Stomach smooth muscle (tissue), 2 donors: Measurements from ENCODE around the gene MXD4.

Experiments
- H3K27ac ChIP-seq: one replicate; pipeline ENCODE4 v1.7.0; 2013; ENCODE audit warnings: mild to moderate bottlenecking, low read length, inconsistent platforms
- H3K27me3 ChIP-seq, 2 donors: one replicate each; pipeline ENCODE4 v1.7.0; 2013; ENCODE audit warnings: low read length in 2 of 2; ENCODE audit not compliant: insufficient read depth in 2 of 2, control insufficient read depth in 1 of 2
- H3K36me3 ChIP-seq, 2 donors: one replicate each; pipeline ENCODE4 v1.7.0; 2013; ENCODE audit warnings: low read length in 2 of 2; ENCODE audit not compliant: control insufficient read depth in 2 of 2, insufficient read depth in 2 of 2
- H3K4me1 ChIP-seq: one replicate; pipeline ENCODE4 v1.7.0; 2013; ENCODE audit warnings: low read length; ENCODE audit not compliant: control insufficient read depth, insufficient read depth
- H3K4me3 ChIP-seq, 2 donors: one replicate each; pipeline ENCODE4 v1.7.0; 2013; ENCODE audit warnings: low read length in 2 of 2
- H3K9ac ChIP-seq, 2 donors: one replicate each; pipeline ENCODE4 v1.7.0; 2013; ENCODE audit warnings: low read length in 2 of 2, mild to moderate bottlenecking in 1 of 2
- H3K9me3 ChIP-seq, 2 donors: one replicate each; pipeline ENCODE4 v1.7.0; 2013; ENCODE audit warnings: low read length in 2 of 2; ENCODE audit not compliant: control insufficient read depth in 2 of 2
- donor health status: healthy.
- donor health status: Pancreatic carcinoma.

MXD4 gene

DNA sequence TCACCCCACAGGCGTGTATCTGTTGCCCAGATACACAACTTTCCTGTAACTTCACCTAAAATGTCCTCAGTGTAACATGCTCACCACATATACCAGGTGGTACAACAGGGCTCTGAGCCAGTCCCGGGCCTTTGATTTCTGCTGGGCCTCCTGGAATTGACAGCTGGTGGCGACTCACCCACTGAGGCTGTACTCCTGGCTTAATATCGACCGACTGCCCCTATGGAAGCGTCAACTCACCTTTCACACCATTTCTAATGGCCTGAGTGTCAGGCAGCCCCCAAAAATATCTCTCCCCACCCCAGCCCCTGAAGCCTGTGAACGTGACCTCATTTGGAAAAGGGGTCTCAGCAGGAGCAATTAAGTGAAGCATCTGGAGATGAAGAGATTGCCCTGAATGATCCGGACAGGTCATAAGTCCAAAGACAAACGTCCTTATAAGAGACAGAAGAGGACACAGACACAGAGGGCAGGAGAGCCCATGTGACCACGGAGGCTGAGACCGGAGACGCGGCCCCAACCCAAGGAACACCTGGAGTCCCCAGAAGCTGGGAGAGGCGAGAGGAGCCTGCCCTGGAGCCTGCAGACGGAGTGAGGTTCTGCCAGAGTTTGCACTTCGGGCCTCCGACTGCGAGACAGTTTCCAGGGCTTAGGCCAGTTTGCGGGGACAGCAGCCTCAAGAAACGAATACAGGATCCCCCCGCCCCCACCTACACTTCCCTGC is 12.6 kb upstream of the MXD4 start:
- H3K27ac ChIP-seq = no peak overlapping the region
- no peaks in the 10 kb centered on the region for H3K27me3 ChIP-seq
- H3K36me3 ChIP-seq = peaks cover 0 to 2% of the 10 kb centered on the region in 2 donors
- no peaks in the 10 kb centered on the region for H3K9me3 ChIP-seq
- H3K9ac ChIP-seq = no peak overlapping the region
- no peaks in the 10 kb centered on the region for H3K4me1 ChIP-seq
- H3K4me3 ChIP-seq = no peak overlapping the region

DNA sequence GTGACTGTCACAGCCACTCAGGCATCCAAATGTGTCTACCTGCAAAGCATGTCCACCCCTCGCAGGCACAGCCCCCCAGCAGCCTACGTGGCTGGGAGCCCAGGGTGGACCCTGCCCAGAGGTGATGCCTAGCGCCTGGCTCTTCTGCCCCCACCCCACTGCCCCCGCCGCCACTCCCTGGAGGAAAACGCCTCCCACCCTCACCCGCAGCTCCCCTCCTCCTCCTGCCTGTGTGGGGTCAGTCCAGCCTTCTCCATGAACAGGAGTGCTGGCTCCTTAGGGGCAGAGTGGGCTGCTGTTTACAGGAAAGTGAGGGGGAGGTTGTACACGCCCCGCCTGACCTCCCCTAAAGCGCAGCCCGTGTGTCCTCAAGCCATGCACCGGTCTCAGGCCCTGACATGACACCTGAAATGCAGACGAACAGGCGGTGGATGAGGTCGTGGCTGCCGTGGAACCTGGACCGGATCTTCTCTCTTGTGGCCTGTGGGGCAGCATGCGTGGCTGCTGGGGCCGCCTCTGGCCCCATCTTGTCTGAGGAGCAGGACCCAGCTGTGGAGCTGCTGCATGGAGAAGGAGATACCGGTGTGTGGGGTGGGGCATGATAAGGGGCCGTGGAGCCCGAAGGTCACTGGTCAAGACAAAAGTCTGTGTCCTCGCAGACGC is 11.9 kb upstream of the MXD4 start:
- Histone ChIP-seq H3K9ac (no peak overlapping the region), H3K27ac (no peak overlapping the region), H3K9me3 (no peaks in the 10 kb centered on the region), H3K4me3 (no peak overlapping the region), H3K27me3 (no peaks in the 10 kb centered on the region), H3K36me3 (peaks cover 0 to 2% of the 10 kb centered on the region in 2 donors), H3K4me1 (no peaks in the 10 kb centered on the region)

DNA sequence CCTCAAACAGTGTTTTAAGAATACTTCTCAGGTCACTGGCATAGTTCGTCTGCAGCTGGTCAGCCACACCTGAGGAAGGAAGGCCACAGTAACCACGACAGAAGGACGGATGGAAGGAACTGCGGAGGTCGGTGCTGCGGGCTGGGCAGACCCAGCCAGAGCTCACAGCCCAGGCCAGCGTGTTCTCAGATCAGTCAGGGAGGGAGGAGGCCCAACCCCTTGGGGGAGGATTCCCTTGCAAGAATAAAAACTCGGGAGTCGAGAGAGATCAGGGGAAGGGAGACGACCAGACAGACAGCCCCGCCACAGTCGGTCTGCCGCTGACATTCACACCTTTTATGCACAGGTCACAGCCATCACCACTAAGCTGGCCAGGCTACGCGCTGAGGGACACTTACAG is 11.3 kb upstream of the MXD4 start:
- Histone ChIP-seq H3K36me3 (peaks cover 0 to 2% of the 10 kb centered on the region in 2 donors), H3K9me3 (no peaks in the 10 kb centered on the region), H3K27me3 (no peaks in the 10 kb centered on the region), H3K4me1 (no peaks in the 10 kb centered on the region), H3K4me3 (no peak overlapping the region), H3K9ac (no peak overlapping the region), H3K27ac (no peak overlapping the region)

DNA sequence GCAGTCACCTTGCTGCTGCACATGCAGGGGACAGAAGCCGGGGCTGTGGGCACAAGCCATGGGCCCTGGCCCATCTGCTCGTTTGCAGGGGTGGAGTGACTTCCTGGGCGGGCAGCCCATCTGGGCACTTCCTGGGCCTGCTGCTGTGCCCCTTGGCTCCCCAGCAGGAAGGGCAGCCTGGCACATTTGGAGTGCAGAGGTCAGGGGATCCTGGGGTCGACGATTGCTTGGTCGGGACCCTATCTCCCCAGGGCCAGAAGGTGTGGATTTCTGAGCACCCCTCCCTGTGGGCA is 10.9 kb upstream of the MXD4 start:
- Histone ChIP-seq H3K9me3 (no peaks in the 10 kb centered on the region), H3K4me1 (no peaks in the 10 kb centered on the region), H3K9ac (no peak overlapping the region), H3K27ac (no peak overlapping the region), H3K27me3 (no peaks in the 10 kb centered on the region), H3K36me3 (peaks cover 0 to 2% of the 10 kb centered on the region in 2 donors), H3K4me3 (no peak overlapping the region)

DNA sequence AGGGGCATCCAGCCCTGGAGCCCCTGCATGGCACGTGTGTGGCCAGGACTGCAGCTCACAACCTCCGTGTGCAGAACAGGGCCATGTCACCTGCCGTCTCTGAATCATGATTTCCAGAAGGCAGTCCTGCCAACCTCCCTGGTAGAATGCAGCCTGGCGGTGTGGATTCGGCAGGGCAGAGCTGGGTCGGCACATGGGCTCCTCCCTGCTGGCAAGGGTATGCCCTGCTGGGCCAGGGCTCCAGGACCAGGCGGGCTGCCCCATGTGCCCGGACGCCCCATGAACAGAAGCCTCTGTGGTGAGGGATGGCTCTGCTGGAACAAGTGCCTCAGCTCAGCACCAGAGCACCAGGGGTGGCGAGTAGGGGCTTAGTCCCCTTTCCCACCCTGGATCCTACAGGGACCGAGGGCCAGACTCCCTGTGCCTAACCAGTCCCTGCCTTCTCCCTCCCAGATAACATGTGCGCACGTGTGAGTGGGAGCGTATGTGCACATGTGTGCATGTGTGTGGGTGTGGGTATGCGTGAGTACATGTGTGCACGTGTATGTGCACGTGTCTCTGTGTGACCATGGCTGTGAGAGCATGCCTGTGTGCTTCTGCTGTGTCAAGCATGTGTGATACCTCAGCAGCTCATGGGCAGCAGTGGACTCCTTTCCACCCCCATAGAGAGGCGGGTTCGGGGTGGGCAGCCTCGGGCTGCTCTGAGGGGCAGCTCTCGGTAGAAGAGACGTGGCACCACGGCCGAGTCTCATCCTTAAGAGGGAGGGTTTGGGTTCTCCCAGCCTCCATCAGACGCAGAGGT is 10.3 kb upstream of the MXD4 start:
- H3K9me3 ChIP-seq = no peaks in the 10 kb centered on the region
- H3K4me1 ChIP-seq = peaks cover 1% of the 10 kb centered on the region
- no peaks in the 10 kb centered on the region for H3K27me3 ChIP-seq
- no peak overlapping the region for H3K9ac ChIP-seq
- H3K36me3 ChIP-seq = peaks cover 0 to 2% of the 10 kb centered on the region in 2 donors
- H3K27ac ChIP-seq = no peak overlapping the region
- H3K4me3 ChIP-seq = no peak overlapping the region

DNA sequence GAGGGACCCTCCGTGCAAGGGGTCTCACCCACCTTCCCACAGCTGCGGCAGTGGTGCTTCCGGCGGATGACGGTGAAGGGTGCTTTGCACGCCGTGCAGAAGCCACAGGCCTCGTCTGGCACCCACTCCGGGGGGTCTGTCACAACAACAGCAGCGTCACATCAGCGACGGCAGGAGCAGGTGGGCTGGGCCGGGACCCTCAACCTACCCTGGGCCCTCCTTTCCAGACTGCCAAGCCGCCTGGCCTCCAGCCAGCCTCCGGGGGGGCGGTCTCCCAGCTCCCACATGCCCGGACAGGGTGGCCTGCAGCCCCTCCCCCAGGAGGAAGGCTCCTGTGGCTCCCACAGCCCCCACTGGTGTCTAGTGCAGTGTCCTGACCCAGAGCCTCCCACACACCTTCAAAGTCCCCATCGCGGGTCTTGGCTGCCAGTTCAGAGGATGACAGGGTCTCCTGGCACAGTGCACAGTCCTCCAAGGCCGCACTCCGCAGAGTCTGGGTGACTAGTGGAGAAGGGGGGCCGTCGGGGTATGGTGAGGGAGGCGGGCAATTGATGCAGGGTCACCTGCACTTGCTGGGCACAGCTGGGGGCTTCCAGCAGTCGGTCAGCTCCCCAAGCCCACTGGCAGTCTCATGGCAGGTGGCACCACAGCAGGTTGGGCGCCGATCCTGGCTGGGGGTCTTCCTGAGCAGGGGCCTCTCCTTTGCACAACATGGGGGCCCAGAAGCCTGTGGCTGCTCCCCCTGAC is 9.5 kb upstream of the MXD4 start:
- no peak overlapping the region for H3K27ac ChIP-seq
- no peak overlapping the region for H3K4me3 ChIP-seq
- peaks cover 9% of the 10 kb centered on the region for H3K4me1 ChIP-seq
- no peaks in the 10 kb centered on the region for H3K27me3 ChIP-seq
- peaks cover 0 to 2% of the 10 kb centered on the region in 2 donors for H3K36me3 ChIP-seq
- H3K9me3 ChIP-seq = no peaks in the 10 kb centered on the region
- no peak overlapping the region for H3K9ac ChIP-seq

DNA sequence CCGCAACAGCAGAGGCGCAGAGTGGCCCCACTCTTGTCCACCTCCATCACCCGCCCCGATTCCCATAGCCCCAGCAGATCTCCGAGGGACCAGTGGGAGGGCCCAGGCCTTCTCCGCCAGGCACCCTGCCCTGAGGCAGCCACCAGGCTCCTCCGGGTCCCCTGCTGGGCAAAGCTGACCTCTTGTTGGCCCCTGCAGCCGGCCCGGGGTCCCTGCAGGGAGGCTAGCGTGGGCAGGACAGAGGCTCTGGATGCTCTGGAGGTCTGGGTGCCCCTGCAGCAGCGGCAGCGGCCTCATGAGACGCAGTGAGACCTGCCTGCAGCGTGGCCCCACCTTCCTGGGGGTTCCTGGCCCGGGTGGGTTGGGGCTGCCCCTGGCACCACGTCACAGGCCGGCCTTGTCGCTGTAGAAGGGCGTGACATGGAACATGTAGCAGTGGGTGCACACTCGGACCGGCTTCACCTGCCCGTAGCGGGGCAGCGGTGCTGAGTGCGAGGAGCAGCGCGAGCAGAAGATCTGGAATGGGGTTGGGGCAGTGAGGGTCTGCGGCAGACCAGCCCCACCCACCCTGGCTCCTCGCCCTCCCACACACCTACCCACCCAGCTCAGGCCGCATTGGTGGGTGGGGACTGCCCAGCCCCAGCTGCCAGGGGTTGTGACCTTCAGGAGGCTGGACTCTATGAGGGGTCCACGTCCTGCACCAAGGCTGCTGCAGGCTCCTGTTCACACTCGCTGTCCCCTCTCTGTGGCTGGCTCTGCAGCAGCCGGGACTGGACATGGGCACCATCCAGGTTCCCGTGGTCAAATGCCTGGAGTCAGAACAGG is 8.6 kb upstream of the MXD4 start:
- H3K4me1 ChIP-seq = peaks cover 16% of the 10 kb centered on the region
- no peaks in the 10 kb centered on the region for H3K9me3 ChIP-seq
- no peak overlapping the region for H3K4me3 ChIP-seq
- H3K27ac ChIP-seq = no peak overlapping the region
- H3K36me3 ChIP-seq = peaks cover 0 to 2% of the 10 kb centered on the region in 2 donors
- no peaks in the 10 kb centered on the region for H3K27me3 ChIP-seq
- H3K9ac ChIP-seq = no peak overlapping the region

DNA sequence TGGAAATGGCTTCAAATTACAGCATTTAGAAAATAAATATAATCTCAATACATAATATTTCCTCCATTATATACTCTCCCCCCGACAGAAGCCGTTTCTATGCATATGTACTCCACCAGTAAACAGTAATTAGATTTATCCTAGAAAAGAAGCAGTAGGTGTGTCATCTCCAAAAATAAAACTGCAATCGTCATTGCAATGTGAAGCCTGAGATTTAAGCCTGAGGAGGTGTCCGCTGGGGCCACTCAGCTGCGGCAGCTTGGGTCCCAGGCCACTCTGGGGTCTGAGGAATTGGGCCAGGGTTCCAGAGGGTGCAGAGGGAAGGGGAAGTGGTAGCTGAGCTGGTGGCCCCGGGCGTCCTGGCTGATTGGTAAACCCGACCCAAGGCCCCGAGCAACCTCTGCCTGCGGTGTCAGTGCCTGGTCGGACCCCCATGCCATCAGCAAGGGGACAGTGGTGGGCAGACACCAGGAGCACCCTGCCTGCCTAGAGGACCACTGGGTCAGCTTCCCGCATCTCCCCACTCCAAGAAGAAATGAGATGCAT is 7.8 kb upstream of the MXD4 start:
- Histone ChIP-seq H3K4me1 (peaks cover 23% of the 10 kb centered on the region), H3K36me3 (peaks cover 0 to 2% of the 10 kb centered on the region in 2 donors), H3K9ac (no peak overlapping the region), H3K9me3 (no peaks in the 10 kb centered on the region), H3K4me3 (no peak overlapping the region), H3K27ac (no peak overlapping the region), H3K27me3 (no peaks in the 10 kb centered on the region)

DNA sequence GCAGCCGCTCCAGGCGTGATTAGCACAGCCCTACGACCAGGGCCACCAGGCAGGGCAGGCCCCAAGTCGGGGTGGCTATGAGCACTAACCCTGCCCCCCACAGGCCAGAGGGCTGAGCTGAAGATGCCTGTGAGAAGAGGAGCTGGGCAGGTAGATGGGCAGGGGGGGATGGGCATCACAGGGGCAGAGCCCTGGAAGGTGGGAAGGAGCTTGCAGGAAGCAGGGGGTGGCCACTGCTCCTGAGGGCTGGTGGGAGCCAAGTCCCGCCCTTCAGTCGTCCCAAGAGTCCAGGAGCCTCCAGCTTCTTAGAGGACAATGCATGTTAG is 7.3 kb upstream of the MXD4 start:
- H3K4me3 ChIP-seq = no peak overlapping the region
- peaks cover 26% of the 10 kb centered on the region for H3K4me1 ChIP-seq
- peaks cover 0 to 2% of the 10 kb centered on the region in 2 donors for H3K36me3 ChIP-seq
- no peak overlapping the region for H3K9ac ChIP-seq
- no peak overlapping the region for H3K27ac ChIP-seq
- H3K27me3 ChIP-seq = no peaks in the 10 kb centered on the region
- H3K9me3 ChIP-seq = no peaks in the 10 kb centered on the region
